H1 (cell line): Measurements from ENCODE around the gene WFDC12.

Experiments used
- CBX8 ChIP-seq: fragments of 300-800, 300-1000 bp; sonication (generic); IDR thresholded peaks from 2 replicates; pipeline ENCODE4 v1.7.1; 2016; ENCODE audit warnings: low read depth, low read length, borderline replicate concordance
- NANOG ChIP-seq: IDR thresholded peaks from 2 replicates; pipeline ENCODE4 v1.6.1; 2011; ENCODE audit warnings: low read length, low read depth, mild to moderate bottlenecking, inconsistent platforms; ENCODE audit not compliant: insufficient read depth, poor library complexity, severe bottlenecking
- POLR2AphosphoS5 ChIP-seq: IDR thresholded peaks from 2 replicates; pipeline ENCODE4 v1.6.1; 2011; ENCODE audit warnings: low read depth, low read length
- YY1 ChIP-seq: IDR thresholded peaks from 2 replicates; pipeline ENCODE4 v1.6.1; 2011; ENCODE audit warnings: low read depth, mild to moderate bottlenecking, low read length

DNA sequence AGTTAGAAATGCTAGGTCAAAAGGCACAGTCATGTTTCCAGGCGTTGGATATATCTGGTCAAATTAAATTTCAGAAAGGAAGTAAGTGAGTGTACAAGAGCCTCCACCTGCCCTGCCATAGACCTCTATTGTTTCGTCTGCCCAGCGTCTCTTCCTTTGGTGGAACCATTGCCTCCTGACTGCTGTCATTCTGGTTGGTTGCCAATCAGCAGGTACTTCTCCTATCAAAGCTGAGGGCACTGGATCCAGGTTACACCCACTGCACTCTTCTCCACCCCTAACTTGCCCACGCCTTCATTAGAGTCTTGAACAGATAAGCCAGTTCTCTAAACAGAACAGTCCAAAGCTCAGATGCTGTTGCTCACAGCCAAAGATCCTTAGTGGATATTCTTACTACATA lies 6.7 kb downstream of the WFDC12 start:
- no peak for TF ChIP-seq CBX8
- no peak for TF ChIP-seq YY1
- TF ChIP-seq NANOG = no peak
- no peak for TF ChIP-seq POLR2AphosphoS5
